Choroid plexus epithelial cell (primary cell): Measurements from ENCODE around the gene USP46.

Experiments
- DNase-seq: peaks from one replicate; pipeline ENCODE4 v3.0.0-alpha.2; 2010; ENCODE audit warnings: low read depth
- H3K4me3 ChIP-seq: 2 replicates; pipeline ENCODE4 v1.5.1; 2011; ENCODE audit warnings: low read depth, mild to moderate bottlenecking, control low read depth, low read length, moderate library complexity
- TF ChIP-seq, protein P1 (sequence below): conservative IDR thresholded peaks from 2 replicates; pipeline ENCODE4 v1.5.1; 2011; ENCODE audit warnings: low read depth, mild to moderate bottlenecking, control low read depth, inconsistent platforms, low read length, moderate library complexity

Gene USP46

DNA sequence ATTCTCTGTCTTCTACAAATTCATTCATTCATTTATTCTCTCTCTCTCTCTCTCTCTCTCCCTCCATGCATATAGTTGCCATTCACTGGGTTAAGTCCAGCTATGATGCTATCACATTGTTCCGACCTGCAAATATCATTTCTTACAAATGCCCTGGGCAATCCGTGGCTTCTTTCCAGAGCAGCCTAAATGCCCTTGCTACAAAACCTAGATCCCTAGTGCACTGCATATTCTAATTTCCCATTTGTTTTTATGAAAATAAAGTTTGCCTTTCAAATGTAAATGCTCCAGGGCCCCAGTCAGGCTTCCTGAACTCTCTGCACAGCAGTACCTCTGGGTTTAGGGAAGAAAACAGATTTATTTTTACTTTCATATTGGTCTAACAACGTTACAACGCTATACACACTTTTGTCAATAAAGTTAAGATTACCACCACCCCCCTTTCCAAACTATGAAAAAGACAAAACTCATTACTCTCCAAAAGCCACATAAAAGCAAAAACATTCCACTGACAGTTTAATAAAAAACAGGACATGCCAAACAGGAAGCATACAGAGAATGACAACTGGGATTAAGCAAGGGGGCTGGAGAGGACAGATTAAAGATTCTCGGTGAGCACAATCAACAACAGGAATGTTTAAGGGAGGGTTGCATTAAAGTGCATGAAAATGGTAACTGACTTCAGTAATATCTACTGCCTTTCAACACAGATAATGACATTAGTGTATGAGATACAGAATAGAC is 104.3 kb downstream of the USP46 start:
- H3K4me3 ChIP-seq, result no peak overlapping the region
- TF ChIP-seq, protein P1, sequence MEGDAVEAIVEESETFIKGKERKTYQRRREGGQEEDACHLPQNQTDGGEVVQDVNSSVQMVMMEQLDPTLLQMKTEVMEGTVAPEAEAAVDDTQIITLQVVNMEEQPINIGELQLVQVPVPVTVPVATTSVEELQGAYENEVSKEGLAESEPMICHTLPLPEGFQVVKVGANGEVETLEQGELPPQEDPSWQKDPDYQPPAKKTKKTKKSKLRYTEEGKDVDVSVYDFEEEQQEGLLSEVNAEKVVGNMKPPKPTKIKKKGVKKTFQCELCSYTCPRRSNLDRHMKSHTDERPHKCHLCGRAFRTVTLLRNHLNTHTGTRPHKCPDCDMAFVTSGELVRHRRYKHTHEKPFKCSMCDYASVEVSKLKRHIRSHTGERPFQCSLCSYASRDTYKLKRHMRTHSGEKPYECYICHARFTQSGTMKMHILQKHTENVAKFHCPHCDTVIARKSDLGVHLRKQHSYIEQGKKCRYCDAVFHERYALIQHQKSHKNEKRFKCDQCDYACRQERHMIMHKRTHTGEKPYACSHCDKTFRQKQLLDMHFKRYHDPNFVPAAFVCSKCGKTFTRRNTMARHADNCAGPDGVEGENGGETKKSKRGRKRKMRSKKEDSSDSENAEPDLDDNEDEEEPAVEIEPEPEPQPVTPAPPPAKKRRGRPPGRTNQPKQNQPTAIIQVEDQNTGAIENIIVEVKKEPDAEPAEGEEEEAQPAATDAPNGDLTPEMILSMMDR, result no peak
- DNase-seq, result no peak

GRCh38 chr4:52552778-52553177 is 106.3 kb downstream of the USP46 start:
- no peak for DNase-seq
- TF ChIP-seq, protein P1, result no peak
- no peak overlapping the region for H3K4me3 ChIP-seq

DNA sequence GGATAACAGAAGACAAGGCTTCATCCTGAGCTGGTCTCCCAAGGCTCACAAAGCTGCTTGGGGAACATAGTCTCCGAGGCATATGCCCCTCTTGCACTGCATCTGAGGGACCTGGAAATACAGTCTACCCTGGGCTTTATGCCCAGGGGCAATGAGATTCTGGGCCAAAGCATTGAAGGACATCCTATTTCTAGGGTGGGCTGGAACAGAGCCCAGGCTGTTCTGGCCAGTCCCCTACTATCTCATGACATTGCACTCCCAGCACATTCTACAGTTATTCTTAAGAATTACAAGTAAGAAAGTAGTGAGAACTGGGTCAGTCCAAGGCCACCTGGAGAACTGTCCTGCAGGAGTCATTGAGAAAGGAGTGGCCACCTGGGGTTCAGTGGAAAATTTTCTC is 107.6 kb downstream of the USP46 start:
- H3K4me3 ChIP-seq, result no peak overlapping the region
- no peak for DNase-seq
- TF ChIP-seq, protein P1, result no peak

GRCh38 chr4:52550186-52550585 is 108.9 kb downstream of the USP46 start:
- TF ChIP-seq, protein P1, result no peak
- H3K4me3 ChIP-seq, result no peak overlapping the region
- DNase-seq, result peak; percentile 14

- DNase-seq, result no peak
- no peak overlapping the region for H3K4me3 ChIP-seq
- TF ChIP-seq, protein P1, result no peak
Observed at GRCh38 chr4:52548818-52549570, 110.1 kb downstream of the USP46 start.

- no peak overlapping the region for H3K4me3 ChIP-seq
- TF ChIP-seq, protein P1, result no peak
- DNase-seq, result no peak
Observed at GRCh38 chr4:52546449-52546848, 112.7 kb downstream of the USP46 start.
